Mammary epithelial cell (primary cell): Measurements from ENCODE around the gene MEAK7.

Source experiments
- EZH2 ChIP-seq: IDR thresholded peaks from 2 replicates; pipeline ENCODE4 v1.6.1; 2012; ENCODE audit warnings: low read length, inconsistent platforms, borderline replicate concordance
- TF ChIP-seq, protein P1 (sequence below), 2 donors: IDR thresholded peaks in 1 of 2; conservative IDR thresholded peaks in 1 of 2; 2 replicates each; pipeline ENCODE4 v1.5.1; 2011 to 2012; ENCODE audit warnings: inconsistent platforms in 2 of 2, low read length in 2 of 2, mild to moderate bottlenecking in 2 of 2, control low read depth in 1 of 2, low read depth in 1 of 2; ENCODE audit not compliant: insufficient read depth in 1 of 2; ENCODE audit errors: extremely low read depth in 1 of 2

- TF ChIP-seq, protein P1, sequence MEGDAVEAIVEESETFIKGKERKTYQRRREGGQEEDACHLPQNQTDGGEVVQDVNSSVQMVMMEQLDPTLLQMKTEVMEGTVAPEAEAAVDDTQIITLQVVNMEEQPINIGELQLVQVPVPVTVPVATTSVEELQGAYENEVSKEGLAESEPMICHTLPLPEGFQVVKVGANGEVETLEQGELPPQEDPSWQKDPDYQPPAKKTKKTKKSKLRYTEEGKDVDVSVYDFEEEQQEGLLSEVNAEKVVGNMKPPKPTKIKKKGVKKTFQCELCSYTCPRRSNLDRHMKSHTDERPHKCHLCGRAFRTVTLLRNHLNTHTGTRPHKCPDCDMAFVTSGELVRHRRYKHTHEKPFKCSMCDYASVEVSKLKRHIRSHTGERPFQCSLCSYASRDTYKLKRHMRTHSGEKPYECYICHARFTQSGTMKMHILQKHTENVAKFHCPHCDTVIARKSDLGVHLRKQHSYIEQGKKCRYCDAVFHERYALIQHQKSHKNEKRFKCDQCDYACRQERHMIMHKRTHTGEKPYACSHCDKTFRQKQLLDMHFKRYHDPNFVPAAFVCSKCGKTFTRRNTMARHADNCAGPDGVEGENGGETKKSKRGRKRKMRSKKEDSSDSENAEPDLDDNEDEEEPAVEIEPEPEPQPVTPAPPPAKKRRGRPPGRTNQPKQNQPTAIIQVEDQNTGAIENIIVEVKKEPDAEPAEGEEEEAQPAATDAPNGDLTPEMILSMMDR (conservative IDR thresholded peaks at IDR 0.05 in 1 of 2, IDR thresholded peaks at IDR 0.05 in 1 of 2; ENCODE audit: extremely low read depth in 1 of 2, insufficient read depth in 1 of 2, low read depth in 1 of 2, low read length in 2 of 2): no peak
- TF ChIP-seq EZH2: no peak
Measured at GRCh38 chr16:84546669-84547545, 42.4 kb upstream of the MEAK7 start.
